ENCODE data around the gene VCP. TPM values are rescaled to one million over a fixed set of nuclear protein-coding genes. Genes with fewer than 3 reads are reported as not detected.

Gene VCP
- total RNA-seq, 1 donor from 2014 or later, result 185 TPM

- Histone ChIP-seq H3K27me3 (no peaks in the 10 kb centered on the region), H3K9me3 (no peaks in the 10 kb centered on the region), H3K4me1 (no peaks in the 10 kb centered on the region), H3K27ac (no peak overlapping the region), H3K4me3 (no peak overlapping the region), H3K36me3 (peaks cover 27% of the 10 kb centered on the region)
- no peak for TF ChIP-seq CTCF (IDR thresholded peaks at IDR 0.05)
- ATAC-seq (no peak), DNase-seq (no peak)
- intact Hi-C loops (cut with DNase I), result no loop called here
Observed at GRCh38 chr9:35085078-35085477, 12.7 kb upstream of the VCP start.

- Histone ChIP-seq H3K27me3 (no peaks in the 10 kb centered on the region), H3K36me3 (no peaks in the 10 kb centered on the region), H3K9me3 (no peaks in the 10 kb centered on the region), H3K27ac (peak within 1 kb of the TSS; percentile 44), H3K4me1 (peaks cover 11% of the 10 kb centered on the region), H3K4me3 (peak within 1 kb of the TSS; percentile 84)
- ATAC-seq (peak; percentile 98), DNase-seq (peak; percentile 95)
- intact Hi-C loops (cut with DNase I), result no loop called here
- TF ChIP-seq CTCF (IDR thresholded peaks at IDR 0.05), result no peak
Observed at GRCh38 chr9:35079426-35080341, 7.3 kb upstream of the VCP start, which contains the start of gene FANCG. Gene FANCG (minus strand): TSS chr9:35079942. CDS start chr9:35079524, 418 bp downstream.

GRCh38 chr9:35079041-35079425 lies 6.6 kb upstream of the VCP start:
- Histone ChIP-seq H3K27me3 (no peaks in the 10 kb centered on the region), H3K36me3 (no peaks in the 10 kb centered on the region), H3K9me3 (no peaks in the 10 kb centered on the region), H3K4me3 (peak overlapping the region; percentile 84), H3K4me1 (peaks cover 11% of the 10 kb centered on the region), H3K27ac (peak overlapping the region; percentile 44)
- TF ChIP-seq CTCF (IDR thresholded peaks at IDR 0.05), result no peak
- DNase-seq, result no peak
- ATAC-seq, result no peak
- intact Hi-C loops (cut with DNase I), result no loop called here

- Histone ChIP-seq H3K36me3 (no peaks in the 10 kb centered on the region), H3K27me3 (no peaks in the 10 kb centered on the region), H3K4me1 (peaks cover 11% of the 10 kb centered on the region), H3K27ac (no peak overlapping the region), H3K9me3 (no peaks in the 10 kb centered on the region), H3K4me3 (no peak overlapping the region)
- intact Hi-C loops (cut with DNase I), result no loop called here
- TF ChIP-seq CTCF (IDR thresholded peaks at IDR 0.05), result no peak
- no peak for DNase-seq
- no peak for ATAC-seq
Observed at GRCh38 chr9:35078066-35078465, 5.6 kb upstream of the VCP start.

- intact Hi-C loops (cut with DNase I), result no loop called here
- peaks cover 11% of the 10 kb centered on the region for H3K4me1 ChIP-seq
- no peaks in the 10 kb centered on the region for H3K36me3 ChIP-seq
- no peak overlapping the region for H3K4me3 ChIP-seq
- TF ChIP-seq CTCF (IDR thresholded peaks at IDR 0.05), result no peak
- H3K27ac ChIP-seq, result no peak overlapping the region
- ATAC-seq (no peak), DNase-seq (no peak)
- no peaks in the 10 kb centered on the region for H3K27me3 ChIP-seq
- no peaks in the 10 kb centered on the region for H3K9me3 ChIP-seq
Observed at GRCh38 chr9:35076848-35077247, 4.4 kb upstream of the VCP start.
